NCI-H146 treated with DMSO at 0.1 percent for 48 hours (cell line): ENCODE results near the gene CSRNP2.
A peak's percentile ranks its signal among the peaks of the same experiment; 100 is the strongest.
"Not testable (repeated sequence)": the region's sequence is repeated elsewhere in the genome, so short reads cannot be mapped to it uniquely, and the experiment has no call there.

Experiments
- DNase-seq: peaks from one replicate; lab custom pipeline; 2025; ENCODE audit not compliant: unreplicated experiment; lab: John Stamatoyannopoulos, UW

The CSRNP2 gene

GRCh38 chr12:51083126-51083833 lies at the start of gene CSRNP2:
Gene CSRNP2 (minus strand): TSS chr12:51083596. CDS start chr12:51076561, 7,035 bp downstream.
- peak; percentile 97 for DNase-seq

- DNase-seq, result no peak
Measured at GRCh38 chr12:51132693-51133092, 49.3 kb upstream of the CSRNP2 start.

- no peak for DNase-seq
Measured at GRCh38 chr12:51131745-51132521, 48.5 kb upstream of the CSRNP2 start.

- no peak for DNase-seq
Measured at GRCh38 chr12:51128919-51129318, 45.5 kb upstream of the CSRNP2 start.

GRCh38 chr12:51127050-51127729 lies 43.8 kb upstream of the CSRNP2 start:
- no peak for DNase-seq

- no peak for DNase-seq
Measured at GRCh38 chr12:51126297-51126696, 42.9 kb upstream of the CSRNP2 start.

GRCh38 chr12:51124504-51124903 lies 41.1 kb upstream of the CSRNP2 start:
- no peak for DNase-seq

- no peak for DNase-seq
Measured at GRCh38 chr12:51122844-51123243, 39.4 kb upstream of the CSRNP2 start.

- no peak for DNase-seq
Measured at GRCh38 chr12:51118706-51119105, 35.3 kb upstream of the CSRNP2 start.

GRCh38 chr12:51115533-51115932 lies 32.1 kb upstream of the CSRNP2 start:
- no peak for DNase-seq

- no peak for DNase-seq
Measured at GRCh38 chr12:51108136-51108535, 24.7 kb upstream of the CSRNP2 start.

GRCh38 chr12:51103977-51104376 lies 20.6 kb upstream of the CSRNP2 start:
- DNase-seq, result no peak

- DNase-seq, result no peak
Measured at GRCh38 chr12:51098611-51099010, 15.2 kb upstream of the CSRNP2 start.

GRCh38 chr12:51090705-51091229 lies 7.4 kb upstream of the CSRNP2 start:
- DNase-seq, result no peak

- no peak for DNase-seq
Measured at GRCh38 chr12:51087818-51088217, 4.4 kb upstream of the CSRNP2 start.

- DNase-seq, result no peak
Measured at GRCh38 chr12:51086933-51087332, 3.5 kb upstream of the CSRNP2 start.

- DNase-seq, result no peak
Measured at GRCh38 chr12:51085757-51086156, 2.4 kb upstream of the CSRNP2 start.

- DNase-seq, result peak; percentile 63
Measured at GRCh38 chr12:51082561-51083125, 753 bp downstream of the CSRNP2 start.

GRCh38 chr12:51081421-51081820 lies 2.0 kb downstream of the CSRNP2 start:
- no peak for DNase-seq

GRCh38 chr12:51080136-51080535 lies 3.3 kb downstream of the CSRNP2 start:
- DNase-seq, result no peak

- not testable (repeated sequence) for DNase-seq
Measured at GRCh38 chr12:51078866-51079265, 4.5 kb downstream of the CSRNP2 start.
